Testis (tissue), 3 donors: ENCODE measurements around the gene EPHA4. TPM values are rescaled to one million over a fixed set of nuclear protein-coding genes. Genes with fewer than 3 reads are reported as not detected.

ENCODE experiments used
- DNase-seq: peaks from one replicate; pipeline ENCODE4 v3.0.0-alpha.2; 2019
- H3K27ac ChIP-seq, 2 donors: fragments of 200-600 bp; sonication (generic); one replicate each; pipeline ENCODE4 v1.5.1; 2019
- H3K27me3 ChIP-seq: fragments of 200-600 bp; sonication (generic); one replicate; pipeline ENCODE4 v1.5.1; 2019
- H3K36me3 ChIP-seq: fragments of 200-600 bp; sonication (generic); one replicate; pipeline ENCODE4 v1.5.1; 2017; ENCODE audit warnings: low read depth; ENCODE audit errors: missing control alignments
- H3K4me1 ChIP-seq: fragments of 200-600 bp; sonication (generic); one replicate; pipeline ENCODE4 v1.5.1; 2019
- H3K4me3 ChIP-seq, 2 donors: fragments of 200-600 bp; sonication (generic); one replicate each; pipeline ENCODE4 v1.5.1; 2017 to 2019
- H3K9me3 ChIP-seq: fragments of 200-600 bp; sonication (generic); one replicate; pipeline ENCODE4 v1.5.1; 2017
- POLR2A ChIP-seq: fragments of 450-650 bp; IDR thresholded peaks from one replicate; pipeline ENCODE4 v1.6.1; 2017; ENCODE audit warnings: antibody characterized with exemption, mild to moderate bottlenecking, moderate library complexity
- WGBS, 2 donors: methylation state at CpG; one replicate each; pipeline ENCODE4 v1.1.5; 2018; 5-methylcytosine and 5-hydroxymethylcytosine counted together
- intact Hi-C: fragments of 100-400 bp; cut with DNase I; formaldehyde crosslinking; loops from one replicate; pipeline ENCODE4 v1.15.1; 2023; ENCODE audit warnings: low total_unique reads
- polyA plus RNA-seq: library from polyadenylated mRNA; stranded (reverse); fragments of 350-450 nt; fragmentation: Illumina TruSeq; extraction: RNeasy Lipid Tissue Mini Kit (QIAGEN cat#74804); gene quantifications from one replicate; pipeline ENCODE4 v1.2.3, GENCODE V29; 2014; ENCODE audit warnings: low read depth, low replicate concordance; ENCODE audit not compliant: insufficient read depth
- total RNA-seq, 2 donors: library from RNA; depleted of rRNA; stranded (reverse); fragments of >200 nt; gene quantifications; one replicate each; pipeline ENCODE4 v1.2.3, GENCODE V29; 2016
- TF ChIP-seq, protein P1 (sequence below), 3 experiments: fragments of 450-650 bp in 2 of 3; fragments of 200-600 bp in 1 of 3; sonication (generic) in 1 of 3; IDR thresholded peaks; one replicate each; pipeline ENCODE4 v1.5.1; 2016 to 2019; ENCODE audit warnings: antibody characterized with exemption in 3 of 3, mild to moderate bottlenecking in 2 of 3, moderate library complexity in 1 of 3

EPHA4 gene
- total and polyA plus RNA-seq, 3 donors from 2014 or later, result 47.4 to 139 (median 134) TPM

DNA sequence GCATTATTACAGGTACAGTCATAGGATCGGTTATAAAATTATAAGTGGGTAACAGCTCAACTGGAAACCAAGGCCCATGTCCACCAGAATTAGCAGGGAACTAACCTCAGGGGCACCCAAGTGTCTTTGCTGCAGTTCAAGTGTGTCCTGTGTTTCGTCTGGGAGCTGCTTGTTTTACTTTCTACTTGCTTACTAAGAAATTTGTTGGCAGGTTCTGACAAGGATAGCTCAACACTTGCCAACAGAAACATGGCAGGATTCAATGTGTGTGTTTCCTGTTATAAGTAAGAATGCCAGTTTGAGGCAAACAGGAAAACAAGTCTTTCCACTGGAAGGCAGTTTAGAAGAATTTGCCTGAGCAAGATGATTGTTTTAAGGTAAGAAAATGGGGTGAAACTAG lies 104.5 kb downstream of the EPHA4 start:
- TF ChIP-seq, protein P1, sequence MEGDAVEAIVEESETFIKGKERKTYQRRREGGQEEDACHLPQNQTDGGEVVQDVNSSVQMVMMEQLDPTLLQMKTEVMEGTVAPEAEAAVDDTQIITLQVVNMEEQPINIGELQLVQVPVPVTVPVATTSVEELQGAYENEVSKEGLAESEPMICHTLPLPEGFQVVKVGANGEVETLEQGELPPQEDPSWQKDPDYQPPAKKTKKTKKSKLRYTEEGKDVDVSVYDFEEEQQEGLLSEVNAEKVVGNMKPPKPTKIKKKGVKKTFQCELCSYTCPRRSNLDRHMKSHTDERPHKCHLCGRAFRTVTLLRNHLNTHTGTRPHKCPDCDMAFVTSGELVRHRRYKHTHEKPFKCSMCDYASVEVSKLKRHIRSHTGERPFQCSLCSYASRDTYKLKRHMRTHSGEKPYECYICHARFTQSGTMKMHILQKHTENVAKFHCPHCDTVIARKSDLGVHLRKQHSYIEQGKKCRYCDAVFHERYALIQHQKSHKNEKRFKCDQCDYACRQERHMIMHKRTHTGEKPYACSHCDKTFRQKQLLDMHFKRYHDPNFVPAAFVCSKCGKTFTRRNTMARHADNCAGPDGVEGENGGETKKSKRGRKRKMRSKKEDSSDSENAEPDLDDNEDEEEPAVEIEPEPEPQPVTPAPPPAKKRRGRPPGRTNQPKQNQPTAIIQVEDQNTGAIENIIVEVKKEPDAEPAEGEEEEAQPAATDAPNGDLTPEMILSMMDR (IDR thresholded peaks at IDR 0.05), result no peak
- no peak for TF ChIP-seq POLR2A
- H3K27me3 ChIP-seq, result no peaks in the 10 kb centered on the region
- peak overlapping the region in 1 of 2 donors; percentile 21 for H3K27ac ChIP-seq
- H3K9me3 ChIP-seq, result no peaks in the 10 kb centered on the region
- no peak overlapping the region for H3K4me3 ChIP-seq
- intact Hi-C loops, result no loop called here
- H3K36me3 ChIP-seq, result no peaks in the 10 kb centered on the region
- 73% methylated on average over 2 of the region's 2 CpGs for WGBS, 2 donors
- H3K4me1 ChIP-seq, result no peaks in the 10 kb centered on the region
- no peak for DNase-seq

DNA sequence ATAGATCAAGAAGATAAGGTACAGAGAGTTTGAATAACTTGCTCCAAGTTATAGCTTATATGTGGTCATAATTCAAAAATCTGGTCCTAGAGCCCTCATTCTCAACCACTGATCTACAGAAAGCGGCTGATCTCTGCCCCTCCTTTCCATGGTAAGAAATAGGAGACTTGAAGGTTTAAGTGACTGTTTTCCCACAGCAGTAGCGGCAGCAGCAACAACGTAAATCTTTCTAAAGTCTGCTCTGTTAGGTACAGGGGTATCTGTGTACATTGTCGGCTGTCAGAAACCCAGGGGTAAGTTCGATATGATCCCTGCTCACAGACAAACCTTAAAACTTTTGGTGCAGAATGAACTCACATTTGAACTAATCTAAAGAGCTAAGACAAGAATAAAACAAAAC lies 105.4 kb downstream of the EPHA4 start:
- Histone ChIP-seq H3K27ac (no peak overlapping the region), H3K27me3 (no peaks in the 10 kb centered on the region), H3K4me3 (no peak overlapping the region), H3K9me3 (no peaks in the 10 kb centered on the region), H3K36me3 (no peaks in the 10 kb centered on the region), H3K4me1 (no peaks in the 10 kb centered on the region)
- TF ChIP-seq, protein P1 (IDR thresholded peaks at IDR 0.05), result no peak
- no peak for TF ChIP-seq POLR2A
- intact Hi-C loops, result no loop called here
- WGBS, 2 donors, result 93% methylated on average over 5 of the region's 5 CpGs
- DNase-seq, result no peak

DNA sequence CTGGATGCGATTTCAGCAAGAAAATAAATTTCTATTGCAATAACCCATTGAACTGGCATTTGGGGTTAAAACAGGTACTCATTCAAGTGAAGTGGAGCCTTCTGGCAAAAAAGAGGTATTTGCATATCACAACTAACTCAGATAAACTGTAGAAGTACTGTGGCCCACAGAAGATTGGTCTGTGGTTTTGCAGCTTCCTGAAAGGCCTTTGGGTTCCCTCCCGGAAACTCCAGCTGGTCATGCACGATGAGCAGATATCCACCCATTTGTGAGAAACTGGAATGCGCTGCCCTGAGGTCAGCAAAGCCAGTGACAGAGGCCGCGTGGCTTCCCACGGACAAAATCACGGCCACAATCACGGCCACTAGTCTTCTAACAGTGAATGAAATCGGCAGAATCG lies 106.3 kb downstream of the EPHA4 start:
- H3K4me1 ChIP-seq, result no peaks in the 10 kb centered on the region
- TF ChIP-seq, protein P1 (IDR thresholded peaks at IDR 0.05), result no peak
- no peak for TF ChIP-seq POLR2A
- WGBS, 2 donors, result 82 to 87% methylated on average over 10 to 11 of the region's 11 CpGs
- no peak for DNase-seq
- intact Hi-C loops, result no loop called here
- H3K4me3 ChIP-seq, result no peak overlapping the region
- H3K9me3 ChIP-seq, result no peaks in the 10 kb centered on the region
- no peak overlapping the region for H3K27ac ChIP-seq
- no peaks in the 10 kb centered on the region for H3K36me3 ChIP-seq
- no peaks in the 10 kb centered on the region for H3K27me3 ChIP-seq

GRCh38 chr2:221464971-221465370 lies 107.1 kb downstream of the EPHA4 start:
- Histone ChIP-seq H3K27me3 (no peaks in the 10 kb centered on the region), H3K9me3 (no peaks in the 10 kb centered on the region), H3K4me1 (no peaks in the 10 kb centered on the region), H3K27ac (no peak overlapping the region), H3K4me3 (no peak overlapping the region), H3K36me3 (no peaks in the 10 kb centered on the region)
- DNase-seq, result no peak
- TF ChIP-seq, protein P1 (IDR thresholded peaks at IDR 0.05), result no peak
- no peak for TF ChIP-seq POLR2A
- 88 to 92% methylated on average over 2 of the region's 2 CpGs for WGBS, 2 donors
- intact Hi-C loops, result no loop called here

DNA sequence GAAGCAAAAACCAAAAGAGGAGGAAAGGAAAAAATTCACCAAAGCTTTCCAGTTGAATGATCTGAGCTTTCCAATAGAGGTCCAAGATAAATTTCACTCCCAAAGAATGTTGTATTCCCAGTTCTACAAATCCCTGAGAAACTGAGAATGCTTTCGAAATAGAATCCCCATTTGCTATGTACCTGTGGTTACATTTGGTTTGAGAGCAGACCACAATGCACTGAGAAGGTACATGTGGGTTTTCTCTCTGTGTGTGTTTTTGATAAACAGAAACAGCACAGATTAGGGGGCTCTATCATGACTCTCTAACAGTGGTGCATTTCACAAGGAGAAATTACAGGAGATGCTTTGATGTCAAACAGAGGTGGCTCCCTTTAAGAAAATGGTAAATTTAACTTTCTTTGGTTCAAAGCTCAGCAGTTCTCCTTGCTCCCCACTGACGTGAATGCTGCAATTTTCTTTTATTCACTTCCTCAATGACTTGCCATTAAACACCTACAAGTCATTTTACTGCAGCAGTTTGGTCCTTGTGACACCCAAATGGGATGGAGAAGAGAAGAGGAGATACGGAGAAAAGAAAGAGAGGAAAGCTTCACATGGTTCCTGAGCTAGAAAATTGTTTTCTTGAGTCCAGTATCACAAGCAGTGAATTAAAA lies 108.7 kb downstream of the EPHA4 start:
- H3K36me3 ChIP-seq, result no peaks in the 10 kb centered on the region
- no peak overlapping the region for H3K27ac ChIP-seq
- no peak for DNase-seq
- H3K9me3 ChIP-seq, result no peaks in the 10 kb centered on the region
- no peaks in the 10 kb centered on the region for H3K4me1 ChIP-seq
- 81 to 87% methylated on average over 3 of the region's 3 CpGs for WGBS, 2 donors
- H3K27me3 ChIP-seq, result no peaks in the 10 kb centered on the region
- no peak overlapping the region for H3K4me3 ChIP-seq
- intact Hi-C loops, result no loop called here
- TF ChIP-seq, protein P1 (IDR thresholded peaks at IDR 0.05), result no peak
- TF ChIP-seq POLR2A, result no peak
